ENCODE data around the gene VTI1A. TPM values are rescaled to one million over a fixed set of nuclear protein-coding genes. Genes with fewer than 3 reads are reported as not detected.
A peak's percentile ranks its signal among the peaks of the same experiment; 100 is the strongest.

Gene VTI1A
- total RNA-seq, 1 donor from 2014 or later: 33.3 TPM

DNA sequence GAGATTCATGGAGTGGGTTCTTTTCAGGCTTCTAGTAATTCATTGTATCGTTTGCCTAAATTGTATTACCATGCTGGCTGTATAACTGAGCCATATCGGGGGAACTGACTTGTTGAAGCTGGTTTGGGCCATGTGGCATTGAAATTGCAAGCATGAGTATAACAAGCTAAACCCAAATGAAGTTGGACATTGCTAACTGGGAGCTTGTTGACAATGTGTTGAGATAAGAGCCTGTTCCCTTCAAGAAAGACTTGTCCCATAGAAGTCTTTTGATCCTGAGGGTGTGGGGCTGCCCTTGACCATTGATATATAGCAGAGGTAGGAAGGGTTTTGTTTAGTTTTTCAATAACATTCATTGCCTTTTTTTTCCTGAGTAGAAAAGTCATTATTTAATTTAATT lies 156.0 kb downstream of the VTI1A start:
- Histone ChIP-seq H3K27ac (ENCODE audit: low read depth, low read length) (no peak overlapping the region), H3K9ac (ENCODE audit: low read length) (no peak overlapping the region), H3K4me3 (ENCODE audit: insufficient read depth, low read depth, low read length) (no peak overlapping the region), H3K4me2 (ENCODE audit: low read length) (no peak overlapping the region), H3K79me2 (ENCODE audit: insufficient read depth, low read length) (no peaks in the 10 kb centered on the region), H3K36me3 (ENCODE audit: insufficient read depth, low read length) (no peaks in the 10 kb centered on the region), H3K4me1 (ENCODE audit: insufficient read depth, low read length) (no peaks in the 10 kb centered on the region), H2AFZ (ENCODE audit: low read depth, low read length) (no peak overlapping the region), H4K20me1 (ENCODE audit: insufficient read depth, low read length) (peaks cover 8% of the 10 kb centered on the region), H3K27me3 (ENCODE audit: insufficient read depth, low read length) (no peaks in the 10 kb centered on the region), H3K9me3 (ENCODE audit: insufficient read depth, low read depth, low read length) (no peaks in the 10 kb centered on the region)
- no peaks in the 10 kb centered on the region for H3K27me3 Mint-ChIP-seq (ENCODE audit: low read depth, unreplicated experiment)
- FAIRE-seq: no peak
- peaks cover 4% of the 10 kb centered on the region for H3K4me1 Mint-ChIP-seq (ENCODE audit: low read depth, unreplicated experiment)
- peaks cover 6% of the 10 kb centered on the region for H3K36me3 Mint-ChIP-seq (ENCODE audit: low read depth, unreplicated experiment)
- H3K4me3 Mint-ChIP-seq (ENCODE audit: unreplicated experiment): no peak overlapping the region
- H3K27ac Mint-ChIP-seq (ENCODE audit: unreplicated experiment): no peak overlapping the region
- DNase-seq (ENCODE audit: low read depth): no peak
- no peaks in the 10 kb centered on the region for H3K9me3 Mint-ChIP-seq (ENCODE audit: unreplicated experiment)
- no peak for TF ChIP-seq EZH2 (IDR thresholded peaks at IDR 0.05; ENCODE audit: insufficient read depth, low read length)
- TF ChIP-seq, protein P1, sequence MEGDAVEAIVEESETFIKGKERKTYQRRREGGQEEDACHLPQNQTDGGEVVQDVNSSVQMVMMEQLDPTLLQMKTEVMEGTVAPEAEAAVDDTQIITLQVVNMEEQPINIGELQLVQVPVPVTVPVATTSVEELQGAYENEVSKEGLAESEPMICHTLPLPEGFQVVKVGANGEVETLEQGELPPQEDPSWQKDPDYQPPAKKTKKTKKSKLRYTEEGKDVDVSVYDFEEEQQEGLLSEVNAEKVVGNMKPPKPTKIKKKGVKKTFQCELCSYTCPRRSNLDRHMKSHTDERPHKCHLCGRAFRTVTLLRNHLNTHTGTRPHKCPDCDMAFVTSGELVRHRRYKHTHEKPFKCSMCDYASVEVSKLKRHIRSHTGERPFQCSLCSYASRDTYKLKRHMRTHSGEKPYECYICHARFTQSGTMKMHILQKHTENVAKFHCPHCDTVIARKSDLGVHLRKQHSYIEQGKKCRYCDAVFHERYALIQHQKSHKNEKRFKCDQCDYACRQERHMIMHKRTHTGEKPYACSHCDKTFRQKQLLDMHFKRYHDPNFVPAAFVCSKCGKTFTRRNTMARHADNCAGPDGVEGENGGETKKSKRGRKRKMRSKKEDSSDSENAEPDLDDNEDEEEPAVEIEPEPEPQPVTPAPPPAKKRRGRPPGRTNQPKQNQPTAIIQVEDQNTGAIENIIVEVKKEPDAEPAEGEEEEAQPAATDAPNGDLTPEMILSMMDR (IDR thresholded peaks at IDR 0.05; ENCODE audit: insufficient read depth, low read depth, low read length): no peak

DNA sequence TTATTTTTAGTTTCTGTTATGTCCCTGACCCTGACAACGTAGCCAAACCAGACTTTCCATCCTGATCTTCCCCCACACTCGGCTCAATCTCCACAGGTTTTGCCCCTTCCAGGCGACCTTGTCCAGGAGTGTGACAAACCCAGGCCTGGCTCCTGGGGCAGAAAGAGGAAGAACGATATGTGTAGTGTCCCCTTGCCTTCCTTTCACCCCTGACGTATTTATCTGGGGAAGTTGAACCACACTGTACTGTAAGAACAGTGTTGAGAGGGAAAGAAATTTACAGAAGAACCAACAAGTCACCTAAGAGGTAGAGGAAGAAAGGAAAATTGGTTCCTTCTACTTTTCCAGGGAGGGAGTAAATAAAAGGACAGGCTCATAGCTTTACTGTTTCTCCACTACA lies 158.0 kb downstream of the VTI1A start:
- peaks cover 4% of the 10 kb centered on the region for H3K4me1 Mint-ChIP-seq (ENCODE audit: low read depth, unreplicated experiment)
- no peak for DNase-seq (ENCODE audit: low read depth)
- H3K79me2 ChIP-seq (ENCODE audit: insufficient read depth, low read length): no peaks in the 10 kb centered on the region
- no peak overlapping the region for H3K4me2 ChIP-seq (ENCODE audit: low read length)
- H3K9me3 Mint-ChIP-seq (ENCODE audit: unreplicated experiment): no peaks in the 10 kb centered on the region
- no peaks in the 10 kb centered on the region for H3K36me3 ChIP-seq (ENCODE audit: insufficient read depth, low read length)
- H3K27ac ChIP-seq (ENCODE audit: low read depth, low read length): no peak overlapping the region
- no peaks in the 10 kb centered on the region for H3K27me3 Mint-ChIP-seq (ENCODE audit: low read depth, unreplicated experiment)
- no peaks in the 10 kb centered on the region for H3K4me1 ChIP-seq (ENCODE audit: insufficient read depth, low read length)
- TF ChIP-seq, protein P1 (IDR thresholded peaks at IDR 0.05; ENCODE audit: insufficient read depth, low read depth, low read length): no peak
- TF ChIP-seq EZH2 (IDR thresholded peaks at IDR 0.05; ENCODE audit: insufficient read depth, low read length): no peak
- H3K9ac ChIP-seq (ENCODE audit: low read length): no peak overlapping the region
- no peak overlapping the region for H3K4me3 ChIP-seq (ENCODE audit: insufficient read depth, low read depth, low read length)
- FAIRE-seq: no peak
- no peaks in the 10 kb centered on the region for H3K27me3 ChIP-seq (ENCODE audit: insufficient read depth, low read length)
- no peak overlapping the region for H2AFZ ChIP-seq (ENCODE audit: low read depth, low read length)
- H3K9me3 ChIP-seq (ENCODE audit: insufficient read depth, low read depth, low read length): no peaks in the 10 kb centered on the region
- no peak overlapping the region for H3K4me3 Mint-ChIP-seq (ENCODE audit: unreplicated experiment)
- peak overlapping the region; percentile 28 for H3K27ac Mint-ChIP-seq (ENCODE audit: unreplicated experiment)
- peaks cover 6% of the 10 kb centered on the region for H3K36me3 Mint-ChIP-seq (ENCODE audit: low read depth, unreplicated experiment)
- H4K20me1 ChIP-seq (ENCODE audit: insufficient read depth, low read length): peaks cover 8% of the 10 kb centered on the region

DNA sequence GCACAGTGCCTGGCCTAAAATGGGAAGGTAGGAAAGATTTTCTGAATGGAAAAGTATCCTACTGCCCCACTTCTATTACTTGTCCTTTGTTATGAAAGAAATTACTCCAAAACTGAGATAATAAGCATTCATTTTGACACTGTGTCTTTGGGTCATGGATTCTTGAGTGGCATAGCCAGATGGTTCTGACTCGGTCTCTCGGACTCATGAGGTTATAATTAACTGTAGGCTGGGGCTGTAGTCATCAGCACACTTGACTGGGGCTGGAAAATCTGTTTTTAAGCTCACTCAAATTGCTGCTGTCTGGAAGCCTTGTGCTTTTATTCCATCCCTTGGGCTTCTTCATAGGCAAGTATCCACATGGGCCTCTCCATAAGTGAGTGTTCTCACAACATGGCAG lies 160.5 kb downstream of the VTI1A start:
- Histone ChIP-seq H2AFZ (ENCODE audit: low read depth, low read length) (no peak overlapping the region), H3K27me3 (ENCODE audit: insufficient read depth, low read length) (no peaks in the 10 kb centered on the region), H3K9ac (ENCODE audit: low read length) (no peak overlapping the region), H3K4me2 (ENCODE audit: low read length) (no peak overlapping the region), H4K20me1 (ENCODE audit: insufficient read depth, low read length) (peaks cover 5% of the 10 kb centered on the region), H3K79me2 (ENCODE audit: insufficient read depth, low read length) (no peaks in the 10 kb centered on the region), H3K27ac (ENCODE audit: low read depth, low read length) (no peak overlapping the region), H3K4me3 (ENCODE audit: insufficient read depth, low read depth, low read length) (no peak overlapping the region), H3K9me3 (ENCODE audit: insufficient read depth, low read depth, low read length) (no peaks in the 10 kb centered on the region), H3K4me1 (ENCODE audit: insufficient read depth, low read length) (no peaks in the 10 kb centered on the region), H3K36me3 (ENCODE audit: insufficient read depth, low read length) (no peaks in the 10 kb centered on the region)
- TF ChIP-seq, protein P1 (IDR thresholded peaks at IDR 0.05; ENCODE audit: insufficient read depth, low read depth, low read length): no peak
- no peak for TF ChIP-seq EZH2 (IDR thresholded peaks at IDR 0.05; ENCODE audit: insufficient read depth, low read length)
- H3K27ac Mint-ChIP-seq (ENCODE audit: unreplicated experiment): no peak overlapping the region
- peaks cover 4% of the 10 kb centered on the region for H3K4me1 Mint-ChIP-seq (ENCODE audit: low read depth, unreplicated experiment)
- FAIRE-seq (no peak), DNase-seq (ENCODE audit: low read depth) (no peak)
- H3K9me3 Mint-ChIP-seq (ENCODE audit: unreplicated experiment): no peaks in the 10 kb centered on the region
- H3K36me3 Mint-ChIP-seq (ENCODE audit: low read depth, unreplicated experiment): peaks cover 6% of the 10 kb centered on the region
- no peak overlapping the region for H3K4me3 Mint-ChIP-seq (ENCODE audit: unreplicated experiment)
- no peaks in the 10 kb centered on the region for H3K27me3 Mint-ChIP-seq (ENCODE audit: low read depth, unreplicated experiment)

Measured in astrocyte (in vitro differentiated cells and primary cell).